ENCODE measurements around the gene SNN.

Gene SNN

GRCh38 chr16:11676799-11677198, 8.5 kb downstream of the SNN start:
- TF ChIP-seq ZFX (IDR thresholded peaks at IDR 0.05; ENCODE audit: borderline replicate concordance) (no peak), CTCF (IDR thresholded peaks at IDR 0.05) (no peak)
- H3K27ac ChIP-seq: no peak overlapping the region

- no peak overlapping the region for H3K27ac ChIP-seq
Observed at GRCh38 chr16:11677451-11677951, 9.2 kb downstream of the SNN start.

GRCh38 chr16:11677959-11678881, 10.0 kb downstream of the SNN start:
- no peak for TF ChIP-seq ZFX (IDR thresholded peaks at IDR 0.05; ENCODE audit: borderline replicate concordance)
- no peak for TF ChIP-seq CTCF (IDR thresholded peaks at IDR 0.05)
- no peak overlapping the region for H3K27ac ChIP-seq

More at GRCh38 chr16:11677451-11677951, 9.2 kb downstream of the SNN start:
- no peak for TF ChIP-seq ZFX (IDR thresholded peaks at IDR 0.05; ENCODE audit: borderline replicate concordance)
- no peak for TF ChIP-seq CTCF (IDR thresholded peaks at IDR 0.05)

GRCh38 chr16:11679250-11679649, 11.0 kb downstream of the SNN start:
- TF ChIP-seq ZFX (IDR thresholded peaks at IDR 0.05; ENCODE audit: borderline replicate concordance) (no peak), CTCF (IDR thresholded peaks at IDR 0.05) (no peak)
- H3K27ac ChIP-seq: no peak overlapping the region

GRCh38 chr16:11679941-11680911, 12.0 kb downstream of the SNN start:
- TF ChIP-seq CTCF (IDR thresholded peaks at IDR 0.05): no peak
- TF ChIP-seq ZFX (IDR thresholded peaks at IDR 0.05; ENCODE audit: borderline replicate concordance): no peak
- no peak overlapping the region for H3K27ac ChIP-seq

GRCh38 chr16:11681556-11681955, 13.3 kb downstream of the SNN start:
- no peak overlapping the region for H3K27ac ChIP-seq
- TF ChIP-seq ZFX (IDR thresholded peaks at IDR 0.05; ENCODE audit: borderline replicate concordance): no peak
- no peak for TF ChIP-seq CTCF (IDR thresholded peaks at IDR 0.05)

Measured in 22Rv1 (cell line).